ENCODE results near the gene CRTAC1.

- TF ChIP-seq POLR2AphosphoS5 (IDR thresholded peaks at IDR 0.05; ENCODE audit: low read depth), result no peak
- TF ChIP-seq, protein P1, sequence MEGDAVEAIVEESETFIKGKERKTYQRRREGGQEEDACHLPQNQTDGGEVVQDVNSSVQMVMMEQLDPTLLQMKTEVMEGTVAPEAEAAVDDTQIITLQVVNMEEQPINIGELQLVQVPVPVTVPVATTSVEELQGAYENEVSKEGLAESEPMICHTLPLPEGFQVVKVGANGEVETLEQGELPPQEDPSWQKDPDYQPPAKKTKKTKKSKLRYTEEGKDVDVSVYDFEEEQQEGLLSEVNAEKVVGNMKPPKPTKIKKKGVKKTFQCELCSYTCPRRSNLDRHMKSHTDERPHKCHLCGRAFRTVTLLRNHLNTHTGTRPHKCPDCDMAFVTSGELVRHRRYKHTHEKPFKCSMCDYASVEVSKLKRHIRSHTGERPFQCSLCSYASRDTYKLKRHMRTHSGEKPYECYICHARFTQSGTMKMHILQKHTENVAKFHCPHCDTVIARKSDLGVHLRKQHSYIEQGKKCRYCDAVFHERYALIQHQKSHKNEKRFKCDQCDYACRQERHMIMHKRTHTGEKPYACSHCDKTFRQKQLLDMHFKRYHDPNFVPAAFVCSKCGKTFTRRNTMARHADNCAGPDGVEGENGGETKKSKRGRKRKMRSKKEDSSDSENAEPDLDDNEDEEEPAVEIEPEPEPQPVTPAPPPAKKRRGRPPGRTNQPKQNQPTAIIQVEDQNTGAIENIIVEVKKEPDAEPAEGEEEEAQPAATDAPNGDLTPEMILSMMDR (IDR thresholded peaks at IDR 0.05; ENCODE audit: insufficient read depth, low read length), result no peak
- no peak for TF ChIP-seq SPI1 (IDR thresholded peaks at IDR 0.05; ENCODE audit: borderline replicate concordance, low read depth)
- TF ChIP-seq GABPA (IDR thresholded peaks at IDR 0.05; ENCODE audit: low read depth), result no peak
Measured at GRCh38 chr10:97831259-97831658, 199.2 kb downstream of the CRTAC1 start.

Data from HL-60 (cell line).